H1 (cell line): ENCODE data around the gene ZNF576. TPM values are rescaled to one million over a fixed set of nuclear protein-coding genes. Genes with fewer than 3 reads are reported as not detected.
A peak's percentile ranks its signal among the peaks of the same experiment; 100 is the strongest.

ENCODE experiments used
- CTCF ChIA-PET: fragments of 300-600 bp; sonication (Branson Sonifier 250); formaldehyde crosslinking; loops from one replicate; lab custom pipeline; 2021; ENCODE audit not compliant: partially characterized antibody; lab: Charles Lee
- POLR2A ChIA-PET: fragments of 300-600 bp; sonication (Branson Sonifier 250); formaldehyde crosslinking; loops from one replicate; lab custom pipeline; 2021; ENCODE audit warnings: inconsistent platforms; ENCODE audit not compliant: partially characterized antibody; lab: Charles Lee
- DNase-seq, 2 experiments: peaks; one replicate each; pipeline versions ENCODE4 v3.0.0 to v3.0.0-alpha.2; 2010 to 2022; ENCODE audit warnings: low spot score in 2 of 2, low read depth in 1 of 2, mixed read lengths in 1 of 2
- FAIRE-seq: peaks from 2 replicates; lab custom pipeline; 2011; peaks lifted over from hg19 to GRCh38; lab: Jason Lieb, UNC
- H2AFZ ChIP-seq: 2 replicates; pipeline ENCODE4 v1.8.1; 2012; ENCODE audit warnings: low read length, inconsistent platforms
- H2AK5ac ChIP-seq: 2 replicates; pipeline ENCODE4 v1.6.1; 2013; ENCODE audit warnings: low read depth, low read length
- H2BK120ac ChIP-seq: replicated peaks from 2 replicates; pipeline ENCODE3; 2013; ENCODE audit warnings: low read depth, low read length, inconsistent platforms
- H2BK12ac ChIP-seq: 2 replicates; pipeline ENCODE4 v1.6.1; 2013; ENCODE audit warnings: low read depth, low read length
- H2BK15ac ChIP-seq: 2 replicates; pipeline ENCODE4 v1.6.1; 2013; ENCODE audit warnings: low read length
- H2BK20ac ChIP-seq: 2 replicates; pipeline ENCODE4 v1.6.1; 2013; ENCODE audit warnings: low read length
- H2BK5ac ChIP-seq: 2 replicates; pipeline ENCODE4 v1.6.1; 2013; ENCODE audit warnings: low read depth, low read length
- H3K14ac ChIP-seq: 2 replicates; pipeline ENCODE4 v1.6.1; 2013; ENCODE audit warnings: inconsistent platforms; ENCODE audit not compliant: insufficient read length
- H3K18ac ChIP-seq: 2 replicates; pipeline ENCODE4 v1.6.1; 2013; ENCODE audit warnings: low read length; ENCODE audit errors: extremely low read depth
- H3K23ac ChIP-seq: 2 replicates; pipeline ENCODE4 v1.6.1; 2013; ENCODE audit warnings: inconsistent platforms; ENCODE audit not compliant: insufficient read length
- H3K23me2 ChIP-seq: 2 replicates; pipeline ENCODE4 v1.6.1; 2013; ENCODE audit warnings: low read depth, low read length
- H3K27ac ChIP-seq: 2 replicates; pipeline ENCODE4 v1.6.1; 2011; ENCODE audit warnings: low read depth, low read length, inconsistent platforms
- H3K27me3 ChIP-seq, 4 experiments: replicated peaks in 1 of 4; 1 replicate in 1 of 4; 2 replicates in 3 of 4; pipeline versions ENCODE4 v1.6.1 to v1.8.1; 2011 to 2013; ENCODE audit warnings: low read length in 3 of 4, mild to moderate bottlenecking in 3 of 4, inconsistent platforms in 2 of 4, mixed read lengths in 2 of 4, moderate library complexity in 1 of 4; ENCODE audit not compliant: control insufficient read depth in 3 of 4, insufficient read depth in 3 of 4; ENCODE audit errors: extremely low read depth in 1 of 4
- H3K36me3 ChIP-seq, 4 experiments: 2 replicates each; pipeline versions ENCODE4 v1.6.1 to v1.8.1; 2011 to 2013; ENCODE audit warnings: mild to moderate bottlenecking in 4 of 4, low read length in 3 of 4, moderate library complexity in 2 of 4, control low read depth in 1 of 4, inconsistent platforms in 1 of 4; ENCODE audit not compliant: insufficient read depth in 4 of 4, control insufficient read depth in 2 of 4
- H3K4ac ChIP-seq: replicated peaks from 2 replicates; pipeline ENCODE3; 2013; ENCODE audit warnings: low read length, low read depth, mixed read lengths, inconsistent platforms; ENCODE audit not compliant: insufficient read length
- H3K4me1 ChIP-seq, 4 experiments: replicated peaks in 1 of 4; 1 replicate in 1 of 4; 2 replicates in 3 of 4; pipeline versions ENCODE4 v1.6.1 to v1.8.1; 2011 to 2013; ENCODE audit warnings: low read length in 3 of 4, inconsistent platforms in 2 of 4, mixed read lengths in 1 of 4; ENCODE audit not compliant: insufficient read depth in 4 of 4, control insufficient read depth in 3 of 4
- H3K4me2 ChIP-seq, 2 experiments: 2 replicates each; pipeline versions ENCODE4 v1.6.1 to v1.8.1; 2011 to 2013; ENCODE audit warnings: low read depth in 2 of 2, low read length in 2 of 2, control low read depth in 1 of 2, inconsistent platforms in 1 of 2, mild to moderate bottlenecking in 1 of 2; ENCODE audit not compliant: insufficient read depth in 1 of 2
- H3K4me3 ChIP-seq, 4 experiments: fragments of 200-600, 300-600 bp in 1 of 4; sonication (generic), shearing (Covaris generic), sonication (Bioruptor Twin) in 1 of 4; 2 replicates each; pipeline versions ENCODE4 v1.5.1 to v1.8.1; 2011 to 2016; ENCODE audit warnings: low read length in 4 of 4, low read depth in 3 of 4, control low read depth in 2 of 4, inconsistent platforms in 2 of 4, mild to moderate bottlenecking in 2 of 4, mixed read lengths in 1 of 4, moderate library complexity in 1 of 4; ENCODE audit not compliant: insufficient read depth in 2 of 4; ENCODE audit errors: extremely low read depth in 1 of 4
- H3K56ac ChIP-seq: replicated peaks from 2 replicates; pipeline ENCODE3; 2013; ENCODE audit warnings: low read depth, mild to moderate bottlenecking, mixed read lengths, low read length, inconsistent platforms; ENCODE audit not compliant: insufficient read length
- H3K79me1 ChIP-seq: 2 replicates; pipeline ENCODE4 v1.6.1; 2013; ENCODE audit warnings: low read depth, low read length, control low read depth
- H3K79me2 ChIP-seq, 2 experiments: 2 replicates each; pipeline versions ENCODE4 v1.6.1 to v1.8.1; 2012 to 2013; ENCODE audit warnings: low read length in 2 of 2, mild to moderate bottlenecking in 2 of 2, inconsistent platforms in 1 of 2; ENCODE audit not compliant: insufficient read depth in 2 of 2, control insufficient read depth in 1 of 2
- H3K9ac ChIP-seq, 4 experiments: replicated peaks in 1 of 4; 1 replicate in 1 of 4; 2 replicates in 3 of 4; pipeline versions ENCODE4 v1.6.1 to v1.8.1; 2011 to 2013; ENCODE audit warnings: low read depth in 3 of 4, low read length in 3 of 4, control low read depth in 2 of 4, mild to moderate bottlenecking in 2 of 4, moderate library complexity in 2 of 4, inconsistent platforms in 1 of 4; ENCODE audit errors: extremely low read depth in 1 of 4
- H3K9me3 ChIP-seq, 2 experiments: 2 replicates each; pipeline versions ENCODE4 v1.6.1 to v1.8.1; 2012 to 2013; ENCODE audit warnings: mild to moderate bottlenecking in 2 of 2, moderate library complexity in 2 of 2, control low read depth in 1 of 2, inconsistent platforms in 1 of 2, low read depth in 1 of 2, low read length in 1 of 2, mixed read lengths in 1 of 2; ENCODE audit not compliant: insufficient read depth in 2 of 2
- H4K20me1 ChIP-seq, 2 experiments: replicated peaks in 1 of 2; 2 replicates each; pipeline versions ENCODE3 to v1.8.1; 2011 to 2013; ENCODE audit warnings: inconsistent platforms in 2 of 2, low read length in 2 of 2, mild to moderate bottlenecking in 1 of 2; ENCODE audit not compliant: insufficient read depth in 2 of 2, control insufficient read depth in 1 of 2
- H4K5ac ChIP-seq: 2 replicates; pipeline ENCODE4 v1.6.1; 2013; ENCODE audit warnings: low read length, low read depth, mixed read lengths, inconsistent platforms; ENCODE audit not compliant: insufficient read length
- H4K8ac ChIP-seq: 2 replicates; pipeline ENCODE4 v1.8.0; 2013; ENCODE audit warnings: mild to moderate bottlenecking, moderate library complexity, low read length, inconsistent platforms; ENCODE audit not compliant: insufficient read depth; ENCODE audit errors: extremely low read depth
- H4K91ac ChIP-seq: replicated peaks from 2 replicates; pipeline ENCODE3; 2013; ENCODE audit warnings: low read length, mixed read lengths, inconsistent platforms; ENCODE audit not compliant: insufficient read length
- TBP ChIP-seq: IDR thresholded peaks from 2 replicates; pipeline ENCODE4 v1.6.1; 2011; ENCODE audit warnings: low read depth, low read length, improper control_type of control experiment
- WGBS, 2 experiments: shearing (Covaris generic) in 1 of 2; methylation state at CpG; one replicate each; pipeline versions ENCODE4 v1.1.6 to v1.1.7; 2013 to 2015; ENCODE audit warnings: low lambda C conversion rate in 2 of 2, mixed read lengths in 2 of 2, inconsistent platforms in 1 of 2, low coverage in 1 of 2, missing lambda C conversion rate in 1 of 2; ENCODE audit not compliant: insufficient replicate concordance in 2 of 2, insufficient coverage in 1 of 2, insufficient read length in 1 of 2; ENCODE audit errors: extremely low coverage in 1 of 2, missing lambda C conversion rate in 1 of 2; 5-methylcytosine and 5-hydroxymethylcytosine counted together
- polyA plus RNA-seq, 7 experiments: library from polyadenylated mRNA; depleted of rRNA in 3 of 7; stranded (reverse) in 5 of 7; unstranded in 2 of 7; fragments of >200 nt in 5 of 7; fragments of 200-250 nt in 2 of 7; gene quantifications; 1 replicate in 5 of 7; 2 replicates in 1 of 7; 4 replicates in 1 of 7; pipeline versions ENCODE4 v1.2.1 to v1.2.3, GENCODE V29; 2011 to 2013; ENCODE audit warnings: missing spikeins in 2 of 7, mixed read lengths in 2 of 7
- total RNA-seq: library from RNA; stranded (reverse); fragmentation: NEBNext Ultra II Directional; extraction: Animal tissue kit (Norgen Biotek cat#: 25700); gene quantifications from 2 replicates; pipeline ENCODE4 v1.2.1, GENCODE V29; 2021

Gene ZNF576
- total and polyA plus RNA-seq, 2 of the 8 experiments (the other 6 are each of a cell fraction or from before 2014, with no cell fraction given), result 13.6 to 32.4 TPM

DNA sequence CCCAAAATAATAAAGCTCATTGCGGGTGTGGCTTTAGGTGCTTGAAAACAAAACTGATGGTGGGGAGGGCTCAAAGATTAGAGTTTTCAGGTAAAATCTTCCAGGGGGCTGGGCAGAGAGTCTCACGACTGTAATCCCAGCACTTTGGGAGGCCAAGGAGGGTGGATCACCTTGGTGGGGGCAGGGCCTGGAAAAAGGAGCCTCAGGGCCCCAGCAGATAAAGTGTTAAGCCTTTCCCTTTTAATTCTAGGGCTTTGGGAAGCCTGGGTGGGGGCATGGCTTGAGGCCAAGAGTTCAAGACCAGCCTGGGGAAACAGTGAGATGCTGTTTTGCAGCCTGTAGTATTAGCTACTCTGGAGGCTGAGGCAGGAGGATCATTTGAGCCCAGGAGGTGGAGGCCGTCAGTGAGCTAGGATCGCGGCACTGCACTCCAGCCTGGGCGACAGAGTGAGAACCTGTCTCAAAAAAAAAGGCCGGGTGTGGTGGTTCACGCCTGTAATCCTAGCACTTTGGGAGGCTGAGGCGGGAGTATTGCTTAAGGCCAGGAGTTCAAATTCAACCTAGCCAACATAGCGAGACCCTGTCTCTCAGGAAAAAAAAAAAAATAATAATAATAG lies 2.2 kb upstream of the ZNF576 start:
- Histone ChIP-seq H3K36me3 (peaks cover 3 to 26% (median 10%) of the 10 kb centered on the region in 4 experiments; a peak in 5 of 8 replicates), H3K9ac (no peak overlapping the region)
- no peak for TF ChIP-seq TBP

More for the DNA sequence above, 2.2 kb upstream of the ZNF576 start:
- Histone ChIP-seq H3K4me1 (peaks cover 2 to 6% (median 3%) of the 10 kb centered on the region in 4 experiments; a peak in 6 of 7 replicates), H3K27ac (no peak overlapping the region), H3K79me1 (peaks cover 7% of the 10 kb centered on the region), H4K20me1 (peaks cover 3 to 6% of the 10 kb centered on the region in 2 experiments), H3K4me2 (peak overlapping the region in 1 of 2 experiments; percentile 89; a peak in 1 of 4 replicates), H3K9me3 (no peaks in the 10 kb centered on the region), H2BK12ac (no peak overlapping the region), H2BK120ac (no peak overlapping the region), H2AFZ (no peak overlapping the region), H2AK5ac (no peak overlapping the region), H3K4ac (no peak overlapping the region), H3K27me3 (no peaks in the 10 kb centered on the region), H2BK5ac (no peak overlapping the region), H3K79me2 (peaks cover 5 to 20% of the 10 kb centered on the region in 2 experiments), H3K56ac (no peak overlapping the region), H4K5ac (no peak overlapping the region), H2BK15ac (no peak overlapping the region), H3K4me3 (no peak overlapping the region; a peak in 1 of 8 replicates), H3K23ac (no peak overlapping the region), H3K14ac (no peak overlapping the region), H2BK20ac (no peak overlapping the region), H4K8ac (no peak overlapping the region), H3K23me2 (peaks cover 16% of the 10 kb centered on the region; the same call in 1 of the 2 replicates), H4K91ac (no peak overlapping the region), H3K18ac (no peak overlapping the region)
- DNase-seq (no peak), FAIRE-seq (no peak)
- ChIA-PET POLR2A (interaction anchor here (0.6 to 3.9 kb wide), 10 partner anchors 11 to 74 kb away, joined by 3 to 36 read pairs (median 4); partner anchors contain the start of genes PINLYP, XRCC1 and ZNF575), CTCF (interaction anchor here (0.6 to 6.5 kb wide), 45 partner anchors 10 to 1571 kb away, joined by 3 to 92 read pairs (median 4); partner anchors contain the start of genes ETHE1, PINLYP, XRCC1 and ZNF428)
- 87% methylated on average over 10 of the region's 10 CpGs; no CpG with 5 or more reads in 1 of the 2 experiments for WGBS, 2 experiments
